Measurements from ENCODE around the gene COQ10B.
A peak's percentile ranks its signal among the peaks of the same experiment; 100 is the strongest.

The COQ10B gene

GRCh38 chr2:197502201-197502600 is 48.8 kb downstream of the COQ10B start:
- H3K27ac ChIP-seq, result peak overlapping the region; percentile 99
- no peak for TF ChIP-seq ZFX (IDR thresholded peaks at IDR 0.05; ENCODE audit: borderline replicate concordance)
- no peak for TF ChIP-seq CTCF (IDR thresholded peaks at IDR 0.05)

- peak overlapping the region; percentile 99 for H3K27ac ChIP-seq
- TF ChIP-seq CTCF (IDR thresholded peaks at IDR 0.05) (no peak), ZFX (IDR thresholded peaks at IDR 0.05; ENCODE audit: borderline replicate concordance) (no peak)
Observed at GRCh38 chr2:197502685-197503084, 49.3 kb downstream of the COQ10B start.

- peak overlapping the region; percentile 99 for H3K27ac ChIP-seq
- TF ChIP-seq ZFX (IDR thresholded peaks at IDR 0.05; ENCODE audit: borderline replicate concordance), result no peak
- TF ChIP-seq CTCF (IDR thresholded peaks at IDR 0.05), result no peak
Observed at GRCh38 chr2:197504000-197504399, 50.6 kb downstream of the COQ10B start.

- H3K27ac ChIP-seq, result peak overlapping the region; percentile 99
- no peak for TF ChIP-seq ZFX (IDR thresholded peaks at IDR 0.05; ENCODE audit: borderline replicate concordance)
- TF ChIP-seq CTCF (IDR thresholded peaks at IDR 0.05), result no peak
Observed at GRCh38 chr2:197504512-197504911, 51.2 kb downstream of the COQ10B start.

- TF ChIP-seq CTCF (IDR thresholded peaks at IDR 0.05), result no peak
- no peak for TF ChIP-seq ZFX (IDR thresholded peaks at IDR 0.05; ENCODE audit: borderline replicate concordance)
- peak overlapping the region; percentile 33 for H3K27ac ChIP-seq
Observed at GRCh38 chr2:197506658-197507057, 53.3 kb downstream of the COQ10B start.

- no peak for TF ChIP-seq CTCF (IDR thresholded peaks at IDR 0.05)
- no peak for TF ChIP-seq ZFX (IDR thresholded peaks at IDR 0.05; ENCODE audit: borderline replicate concordance)
- H3K27ac ChIP-seq, result peak overlapping the region; percentile 95; the same call in 1 of the 2 replicates
Observed at GRCh38 chr2:197513915-197514314, 60.6 kb downstream of the COQ10B start.

- H3K27ac ChIP-seq, result peak overlapping the region; percentile 95
Observed at GRCh38 chr2:197514754-197515153, 61.4 kb downstream of the COQ10B start.

More at GRCh38 chr2:197514754-197515153, 61.4 kb downstream of the COQ10B start:
- no peak for TF ChIP-seq ZFX (IDR thresholded peaks at IDR 0.05; ENCODE audit: borderline replicate concordance)
- no peak for TF ChIP-seq CTCF (IDR thresholded peaks at IDR 0.05)
